ENCODE measurements around the gene DHX29. TPM values are rescaled to one million over a fixed set of nuclear protein-coding genes. Genes with fewer than 3 reads are reported as not detected.

The DHX29 gene
- total RNA-seq, 1 experiment from 2014 or later, result 16.5 TPM

DNA sequence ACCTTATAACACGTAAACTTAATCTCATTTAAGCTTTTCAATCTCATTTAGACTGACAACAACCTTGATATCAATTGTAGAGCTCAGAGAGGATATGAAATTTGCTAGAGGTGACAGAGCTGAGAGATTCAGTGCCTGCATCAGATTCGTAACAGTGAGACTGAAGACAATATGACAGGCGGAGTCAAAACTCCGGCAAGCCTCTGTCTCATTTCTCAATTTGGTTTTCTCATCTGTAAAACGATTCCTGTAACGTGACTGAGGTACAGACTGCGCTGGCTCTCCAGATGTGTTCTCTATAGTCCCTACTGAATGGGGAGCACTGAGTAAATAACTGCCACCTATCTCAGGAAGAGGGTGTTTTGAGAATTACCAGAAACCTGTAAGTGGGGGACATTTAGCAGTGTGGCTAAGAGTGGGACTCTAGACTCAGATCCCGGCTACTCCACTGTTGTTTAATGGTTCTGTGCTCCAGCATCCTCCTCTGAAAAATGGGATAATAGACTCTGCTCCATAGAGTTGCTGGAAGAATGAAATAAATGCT, 77.3 kb downstream of the DHX29 start:
- Histone ChIP-seq H3K9me2 (ENCODE audit: insufficient read depth) (no peaks in the 10 kb centered on the region), H3K4me3 (no peak overlapping the region), H2AFZ (no peak overlapping the region), H3K27me3 (ENCODE audit: insufficient read depth, low read depth) (no peaks in the 10 kb centered on the region), H3K36me3 (ENCODE audit: low read depth) (no peaks in the 10 kb centered on the region), H3K27ac (no peak overlapping the region), H3K4me1 (replicated peaks; ENCODE audit: insufficient read depth) (peaks cover 23% of the 10 kb centered on the region), H3K9me3 (ENCODE audit: insufficient read depth, low read depth) (no peaks in the 10 kb centered on the region), H3F3A (ENCODE audit: insufficient read depth, low read depth) (peaks cover 26% of the 10 kb centered on the region), H3K4me2 (peak overlapping the region; percentile 97; the same call in 1 of the 2 replicates), H4K20me1 (ENCODE audit: insufficient read depth) (no peaks in the 10 kb centered on the region), H3K79me2 (ENCODE audit: low read depth) (no peaks in the 10 kb centered on the region)
- intact Hi-C loops (cut with micrococcal nuclease; ENCODE audit: unreplicated experiment), result no loop called here
- DNase-seq, result no peak
- ChIA-PET POLR2A (ENCODE audit: unreplicated experiment) (no interaction called here), CTCF (no interaction called here)
- TF ChIP-seq, protein P1, sequence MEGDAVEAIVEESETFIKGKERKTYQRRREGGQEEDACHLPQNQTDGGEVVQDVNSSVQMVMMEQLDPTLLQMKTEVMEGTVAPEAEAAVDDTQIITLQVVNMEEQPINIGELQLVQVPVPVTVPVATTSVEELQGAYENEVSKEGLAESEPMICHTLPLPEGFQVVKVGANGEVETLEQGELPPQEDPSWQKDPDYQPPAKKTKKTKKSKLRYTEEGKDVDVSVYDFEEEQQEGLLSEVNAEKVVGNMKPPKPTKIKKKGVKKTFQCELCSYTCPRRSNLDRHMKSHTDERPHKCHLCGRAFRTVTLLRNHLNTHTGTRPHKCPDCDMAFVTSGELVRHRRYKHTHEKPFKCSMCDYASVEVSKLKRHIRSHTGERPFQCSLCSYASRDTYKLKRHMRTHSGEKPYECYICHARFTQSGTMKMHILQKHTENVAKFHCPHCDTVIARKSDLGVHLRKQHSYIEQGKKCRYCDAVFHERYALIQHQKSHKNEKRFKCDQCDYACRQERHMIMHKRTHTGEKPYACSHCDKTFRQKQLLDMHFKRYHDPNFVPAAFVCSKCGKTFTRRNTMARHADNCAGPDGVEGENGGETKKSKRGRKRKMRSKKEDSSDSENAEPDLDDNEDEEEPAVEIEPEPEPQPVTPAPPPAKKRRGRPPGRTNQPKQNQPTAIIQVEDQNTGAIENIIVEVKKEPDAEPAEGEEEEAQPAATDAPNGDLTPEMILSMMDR (conservative IDR thresholded peaks at IDR 0.05), result no peak
- no peak for TF ChIP-seq EZH2 (IDR thresholded peaks at IDR 0.05; ENCODE audit: low read depth)
- no TSS peak for BruUV-seq (replicated peaks)

DNA sequence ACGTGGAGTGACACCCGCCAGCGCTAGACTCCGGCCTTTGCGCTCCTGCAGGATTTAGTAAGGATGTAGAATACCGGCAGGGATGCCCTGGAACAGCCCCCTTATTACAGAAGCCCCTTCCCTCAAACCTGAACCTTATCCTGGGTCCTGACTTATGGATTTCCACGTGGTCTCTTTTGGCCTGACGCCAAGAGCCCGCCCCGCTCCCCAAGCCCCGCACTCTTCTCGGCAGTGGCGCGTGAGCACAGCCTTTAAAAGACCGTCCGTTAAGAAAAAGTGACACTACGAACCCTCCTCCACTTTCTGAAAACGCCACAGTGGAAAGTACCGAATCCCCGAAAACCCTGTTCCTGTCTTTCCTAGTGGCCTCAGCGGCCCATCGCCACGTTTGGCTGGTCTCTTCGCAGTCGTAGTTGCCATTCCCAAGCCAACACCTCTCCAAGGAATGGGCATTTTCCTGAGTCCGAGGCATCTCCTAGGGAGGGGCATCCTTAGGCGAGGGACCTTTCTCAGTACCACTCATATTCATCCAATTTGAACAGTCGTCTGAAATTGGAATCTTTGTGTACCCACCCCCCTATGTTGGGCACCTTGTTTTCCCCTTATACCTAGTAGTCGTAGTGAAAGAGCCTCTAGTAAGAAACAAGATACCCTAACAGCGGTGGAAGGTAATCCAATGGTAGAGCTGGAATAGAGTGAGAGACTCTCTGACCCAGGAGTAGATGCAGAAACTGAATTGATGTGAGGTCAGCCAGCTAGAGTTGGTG, 79.6 kb downstream of the DHX29 start:
- no peaks in the 10 kb centered on the region for H3K36me3 ChIP-seq (ENCODE audit: low read depth)
- H3K27me3 ChIP-seq (ENCODE audit: insufficient read depth, low read depth), result no peaks in the 10 kb centered on the region
- peak overlapping the region; percentile 94 for H2AFZ ChIP-seq
- ChIA-PET POLR2A (ENCODE audit: unreplicated experiment) (no interaction called here), CTCF (no interaction called here)
- intact Hi-C loops (cut with micrococcal nuclease; ENCODE audit: unreplicated experiment), result loop anchor here (2.0 kb wide), 1 partner anchor 55 kb away; the partner anchor contains the start of gene CDC20B
- no peaks in the 10 kb centered on the region for H3K79me2 ChIP-seq (ENCODE audit: low read depth)
- TF ChIP-seq, protein P1 (conservative IDR thresholded peaks at IDR 0.05), result no peak
- TF ChIP-seq EZH2 (IDR thresholded peaks at IDR 0.05; ENCODE audit: low read depth), result no peak
- peaks cover 14% of the 10 kb centered on the region for H3K4me1 ChIP-seq (replicated peaks; ENCODE audit: insufficient read depth)
- H3K4me3 ChIP-seq, result peak overlapping the region; percentile 80
- H3K27ac ChIP-seq, result no peak overlapping the region
- no peak for DNase-seq
- H3F3A ChIP-seq (ENCODE audit: insufficient read depth, low read depth), result peaks cover 14% of the 10 kb centered on the region; the same call in 1 of the 2 replicates
- H4K20me1 ChIP-seq (ENCODE audit: insufficient read depth), result no peaks in the 10 kb centered on the region
- H3K9me3 ChIP-seq (ENCODE audit: insufficient read depth, low read depth), result no peaks in the 10 kb centered on the region
- TSS peak; percentile 26 for BruUV-seq (replicated peaks)
- no peaks in the 10 kb centered on the region for H3K9me2 ChIP-seq (ENCODE audit: insufficient read depth)
- peak overlapping the region; percentile 83 for H3K4me2 ChIP-seq

DNA sequence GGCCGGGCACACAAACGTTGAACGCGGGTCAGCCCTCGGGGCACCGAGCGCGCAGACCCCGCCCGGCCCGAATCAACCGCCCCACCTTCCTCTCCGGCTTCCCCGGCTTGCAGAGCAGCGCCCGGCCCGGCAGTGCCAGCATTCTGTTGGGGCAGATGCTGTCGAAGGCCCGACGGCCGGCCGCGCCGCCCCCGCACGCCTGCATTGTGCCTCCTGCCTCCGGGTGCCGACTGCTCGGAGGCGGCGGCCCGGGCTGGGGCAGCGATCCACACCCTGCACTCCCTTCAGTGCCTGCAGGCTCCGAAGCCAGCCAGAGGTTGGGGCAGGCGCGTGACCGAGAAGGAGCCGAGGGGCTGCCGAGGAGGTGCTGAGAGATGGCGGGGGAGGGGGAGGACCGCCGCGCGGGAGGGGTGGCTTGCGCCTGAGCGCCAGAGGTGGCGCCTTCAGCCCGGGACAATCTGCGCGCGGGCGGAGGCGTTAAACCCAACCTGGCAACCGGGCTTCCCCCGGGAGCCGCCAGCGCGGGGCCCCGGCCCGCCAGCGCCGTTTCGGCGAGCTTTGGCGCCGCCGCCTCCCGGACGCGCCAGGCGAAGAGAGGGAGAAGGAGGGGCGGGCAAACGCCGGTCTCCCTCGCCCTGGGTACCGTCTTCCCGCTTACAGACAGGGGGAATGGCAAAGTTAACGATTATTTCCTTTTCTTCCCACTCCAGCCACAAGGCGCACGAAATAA, 80.4 kb downstream of the DHX29 start, which contains the start of gene MCIDAS:
Gene MCIDAS, minus strand, starts transcription at position 382 of the 730 bp plus-strand sequence. Its CDS starts 177 bp downstream, at position 205.
- Histone ChIP-seq H3K79me2 (ENCODE audit: low read depth) (no peaks in the 10 kb centered on the region), H3K9me3 (ENCODE audit: insufficient read depth, low read depth) (no peaks in the 10 kb centered on the region), H3K9me2 (ENCODE audit: insufficient read depth) (no peaks in the 10 kb centered on the region), H4K20me1 (ENCODE audit: insufficient read depth) (no peaks in the 10 kb centered on the region), H3K4me3 (peak within 1 kb of the TSS; percentile 80), H3K27me3 (ENCODE audit: insufficient read depth, low read depth) (no peaks in the 10 kb centered on the region), H3K27ac (no peak within 1 kb of the TSS), H3F3A (ENCODE audit: insufficient read depth, low read depth) (peaks cover 14% of the 10 kb centered on the region; the same call in 1 of the 2 replicates), H3K36me3 (ENCODE audit: low read depth) (no peaks in the 10 kb centered on the region), H3K4me1 (replicated peaks; ENCODE audit: insufficient read depth) (peaks cover 14% of the 10 kb centered on the region), H2AFZ (peak within 1 kb of the TSS; percentile 94), H3K4me2 (peak within 1 kb of the TSS; percentile 83)
- no peak for TF ChIP-seq EZH2 (IDR thresholded peaks at IDR 0.05; ENCODE audit: low read depth)
- TF ChIP-seq, protein P1 (conservative IDR thresholded peaks at IDR 0.05), result no peak
- no TSS peak for BruUV-seq (replicated peaks)
- ChIA-PET POLR2A (ENCODE audit: unreplicated experiment) (no interaction called here), CTCF (interaction anchor here (0.6 to 0.8 kb wide), 2 partner anchors 43 to 466 kb away, joined by 3 to 4 read pairs; no protein-coding TSS in a partner anchor)
- peak; percentile 40 to 66 for DNase-seq
- intact Hi-C loops (cut with micrococcal nuclease; ENCODE audit: unreplicated experiment), result loop anchor here (2.0 kb wide), 1 partner anchor 54 kb away; the partner anchor contains the start of gene CDC20B

All from PC-9 (cell line).